HepG2 (cell line): ENCODE data around the gene C4orf17.

Experiments
- ARNTL ChIP-seq: sonication (generic); formaldehyde crosslinking; IDR thresholded peaks from 2 replicates; pipeline ENCODE4 v1.4.0; 2020; ENCODE audit warnings: mild to moderate bottlenecking, missing genetic modification reagents
- ASH2L ChIP-seq: fragments of 300-600, 200-600 bp; sonication (generic); IDR thresholded peaks from 2 replicates; pipeline ENCODE4 v1.7.0; 2017; ENCODE audit warnings: low read depth, mild to moderate bottlenecking, moderate library complexity, mixed read lengths, low read length; ENCODE audit not compliant: insufficient read length
- CBX2 ChIP-seq, 2 experiments: fragments of 200-600 bp in 1 of 2; sonication (generic); formaldehyde crosslinking in 1 of 2; IDR thresholded peaks; 2 replicates each; pipeline versions ENCODE4 v1.7.0 to v1.8.1; 2018 to 2022; ENCODE audit warnings: low read depth in 2 of 2, low read length in 1 of 2, mild to moderate bottlenecking in 1 of 2, missing genetic modification reagents in 1 of 2
- CTCF ChIP-seq: sonication (generic); formaldehyde crosslinking; IDR thresholded peaks from 2 replicates; pipeline ENCODE4 v1.5.0; 2020; ENCODE audit warnings: mild to moderate bottlenecking, missing genetic modification reagents, moderate library complexity
- GZF1 ChIP-seq: sonication (generic); formaldehyde crosslinking; IDR thresholded peaks from 2 replicates; pipeline ENCODE4 v1.5.1; 2020; ENCODE audit warnings: mild to moderate bottlenecking, missing genetic modification reagents
- KDM1A ChIP-seq: IDR thresholded peaks from 2 replicates; pipeline ENCODE4 v1.6.1; 2016; ENCODE audit warnings: missing compliant biosample characterization
- MIER3 ChIP-seq: IDR thresholded peaks from 2 replicates; pipeline ENCODE4 v1.6.1; 2016; ENCODE audit warnings: missing compliant biosample characterization, borderline replicate concordance
- MTA1 ChIP-seq: sonication (generic); formaldehyde crosslinking; IDR thresholded peaks from 2 replicates; pipeline ENCODE4 v1.4.0; 2020; ENCODE audit warnings: missing genetic modification reagents, mild to moderate bottlenecking, borderline replicate concordance
- MXI1 ChIP-seq: IDR thresholded peaks from 3 replicates; pipeline ENCODE4 v1.6.1; 2012; ENCODE audit warnings: low read depth, low read length, inconsistent platforms, borderline replicate concordance
- POLR2AphosphoS5 ChIP-seq: IDR thresholded peaks from 2 replicates; pipeline ENCODE4 v1.6.1; 2012; ENCODE audit warnings: low read depth, low read length
- RERE ChIP-seq: IDR thresholded peaks from 2 replicates; pipeline ENCODE4 v1.6.1; 2016; ENCODE audit warnings: low read depth, missing genetic modification reagents, missing compliant biosample characterization
- TMF1 ChIP-seq: sonication (generic); formaldehyde crosslinking; IDR thresholded peaks from 2 replicates; pipeline ENCODE4 v1.8.1; 2022; ENCODE audit warnings: low read depth, missing genetic modification reagents
- U2AF1 ChIP-seq: fragments of 200-400 bp; formaldehyde crosslinking; optimal IDR thresholded peaks from 2 replicates; pipeline ENCODE3; 2017; ENCODE audit warnings: mild to moderate bottlenecking, low read depth, low read length
- USF2 ChIP-seq, 2 experiments: sonication (generic) in 1 of 2; formaldehyde crosslinking in 1 of 2; IDR thresholded peaks; 2 replicates each; pipeline versions ENCODE4 v1.5.1 to v1.6.1; 2011 to 2020; ENCODE audit warnings: borderline replicate concordance in 1 of 2, low read depth in 1 of 2, low read length in 1 of 2, mild to moderate bottlenecking in 1 of 2, missing genetic modification reagents in 1 of 2, moderate library complexity in 1 of 2

- no peak for TF ChIP-seq RERE
- TF ChIP-seq MIER3 (CRISPR knock-in tag), result no peak
- no peak for TF ChIP-seq CBX2 (IDR thresholded peaks at IDR 0.05; ENCODE audit: low read depth, low read length)
- TF ChIP-seq CBX2 (CRISPR knock-in tag; IDR thresholded peaks at IDR 0.05; ENCODE audit: low read depth), result no peak
- TF ChIP-seq U2AF1, result no peak
- no peak for TF ChIP-seq USF2 (IDR thresholded peaks at IDR 0.05; ENCODE audit: low read depth, low read length)
- no peak for TF ChIP-seq USF2 (CRISPR knock-in tag; IDR thresholded peaks at IDR 0.05; ENCODE audit: borderline replicate concordance)
- no peak for TF ChIP-seq ARNTL (CRISPR knock-in tag)
- TF ChIP-seq ASH2L, result no peak
- TF ChIP-seq MTA1 (CRISPR knock-in tag), result no peak
- TF ChIP-seq POLR2AphosphoS5, result no peak
- no peak for TF ChIP-seq CTCF
- no peak for TF ChIP-seq KDM1A (CRISPR knock-in tag)
- TF ChIP-seq MXI1, result no peak
- TF ChIP-seq TMF1 (CRISPR knock-in tag), result no peak
- no peak for TF ChIP-seq GZF1 (CRISPR knock-in tag)
Measured at GRCh38 chr4:99571883-99572282, 61.1 kb downstream of the C4orf17 start.
